OCI-LY1 (cell line): ENCODE results near the gene CD47.

Experiments
- EZH2 ChIP-seq: fragments of 200-600 bp; sonication (generic), shearing (Covaris generic); IDR thresholded peaks from 2 replicates; pipeline ENCODE4 v1.8.0; 2017; ENCODE audit warnings: borderline replicate concordance, mixed run types, mild to moderate bottlenecking, antibody characterized with exemption, low read length, moderate library complexity, mixed read lengths
- TF ChIP-seq, protein P1 (sequence below): fragments of 200-600 bp; sonication (generic), shearing (Covaris generic); IDR thresholded peaks from 2 replicates; pipeline ENCODE4 v1.5.1; 2017; ENCODE audit warnings: mild to moderate bottlenecking, antibody characterized with exemption, low read length, moderate library complexity, mixed read lengths

DNA sequence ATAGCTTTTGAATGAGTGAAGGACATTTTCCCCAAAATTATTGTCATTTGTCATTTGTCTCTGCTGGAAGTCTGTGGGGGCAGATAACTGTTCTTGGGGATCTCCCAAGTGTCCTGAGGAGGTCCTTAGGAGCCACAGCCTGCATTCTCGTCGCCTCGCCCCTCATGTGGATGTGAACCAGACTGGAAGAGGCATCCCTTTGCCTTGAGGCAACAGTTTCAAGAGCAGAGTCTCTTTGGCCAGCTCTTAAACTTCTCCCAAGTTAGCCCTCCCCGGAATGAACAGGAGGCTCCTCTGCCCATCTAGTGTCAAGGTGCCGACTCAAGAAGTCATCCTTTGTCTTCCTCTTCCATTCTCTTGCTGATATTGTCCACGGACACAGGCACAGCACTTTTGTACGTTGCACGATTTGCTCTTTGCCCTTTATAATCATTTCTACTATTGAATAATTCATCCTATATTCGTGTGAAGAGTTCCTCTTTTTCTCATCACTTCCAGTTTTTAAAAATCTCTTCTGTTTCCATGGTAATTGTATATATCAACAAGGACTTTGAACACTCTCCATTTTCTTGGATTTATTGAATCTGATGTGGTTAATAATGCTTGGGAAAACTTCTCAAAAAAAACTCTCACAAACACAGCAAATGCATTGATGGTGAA lies 40.8 kb upstream of the CD47 start:
- no peak for TF ChIP-seq EZH2
- TF ChIP-seq, protein P1, sequence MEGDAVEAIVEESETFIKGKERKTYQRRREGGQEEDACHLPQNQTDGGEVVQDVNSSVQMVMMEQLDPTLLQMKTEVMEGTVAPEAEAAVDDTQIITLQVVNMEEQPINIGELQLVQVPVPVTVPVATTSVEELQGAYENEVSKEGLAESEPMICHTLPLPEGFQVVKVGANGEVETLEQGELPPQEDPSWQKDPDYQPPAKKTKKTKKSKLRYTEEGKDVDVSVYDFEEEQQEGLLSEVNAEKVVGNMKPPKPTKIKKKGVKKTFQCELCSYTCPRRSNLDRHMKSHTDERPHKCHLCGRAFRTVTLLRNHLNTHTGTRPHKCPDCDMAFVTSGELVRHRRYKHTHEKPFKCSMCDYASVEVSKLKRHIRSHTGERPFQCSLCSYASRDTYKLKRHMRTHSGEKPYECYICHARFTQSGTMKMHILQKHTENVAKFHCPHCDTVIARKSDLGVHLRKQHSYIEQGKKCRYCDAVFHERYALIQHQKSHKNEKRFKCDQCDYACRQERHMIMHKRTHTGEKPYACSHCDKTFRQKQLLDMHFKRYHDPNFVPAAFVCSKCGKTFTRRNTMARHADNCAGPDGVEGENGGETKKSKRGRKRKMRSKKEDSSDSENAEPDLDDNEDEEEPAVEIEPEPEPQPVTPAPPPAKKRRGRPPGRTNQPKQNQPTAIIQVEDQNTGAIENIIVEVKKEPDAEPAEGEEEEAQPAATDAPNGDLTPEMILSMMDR = no peak
